Karpas-422 (cell line): ENCODE results near the gene PWP2. TPM values are rescaled to one million over a fixed set of nuclear protein-coding genes. Genes with fewer than 3 reads are reported as not detected.
"Not testable (repeated sequence)": the region's sequence is repeated elsewhere in the genome, so short reads cannot be mapped to it uniquely, and the experiment has no call there.

ENCODE experiments used
- DNase-seq: peaks from one replicate; pipeline ENCODE4 v3.0.0-alpha.2; 2015
- H2AFZ ChIP-seq: fragments of 200-600 bp; sonication (generic); 2 replicates; pipeline ENCODE4 v1.6.1; 2014; ENCODE audit warnings: antibody characterized with exemption, low read length, mixed read lengths
- H3K27ac ChIP-seq: fragments of 200-600 bp; sonication (generic); 2 replicates; pipeline ENCODE4 v1.5.1; 2014; ENCODE audit warnings: mild to moderate bottlenecking, low read length, moderate library complexity
- H3K27me3 ChIP-seq: fragments of 200-600 bp; sonication (generic); 2 replicates; pipeline ENCODE4 v1.6.1; 2014; ENCODE audit warnings: low read length, mixed read lengths
- H3K36me3 ChIP-seq: fragments of 200-600 bp; sonication (generic); 2 replicates; pipeline ENCODE4 v1.6.1; 2014; ENCODE audit warnings: low read length, mixed read lengths; ENCODE audit not compliant: insufficient read depth
- H3K4me1 ChIP-seq: fragments of 200-600 bp; sonication (generic); 2 replicates; pipeline ENCODE4 v1.6.1; 2014; ENCODE audit warnings: mild to moderate bottlenecking, low read length, mixed read lengths
- H3K4me2 ChIP-seq: fragments of 200-600 bp; sonication (generic); 2 replicates; pipeline ENCODE4 v1.6.1; 2014; ENCODE audit warnings: low read length, low read depth, mild to moderate bottlenecking; ENCODE audit not compliant: poor library complexity, severe bottlenecking
- H3K4me3 ChIP-seq: fragments of 200-600 bp; sonication (generic); 2 replicates; pipeline ENCODE4 v1.5.1; 2014; ENCODE audit warnings: mild to moderate bottlenecking, antibody characterized with exemption, low read length, mixed read lengths
- H3K79me2 ChIP-seq: fragments of 200-600 bp; sonication (generic); 2 replicates; pipeline ENCODE4 v1.6.1; 2014; ENCODE audit warnings: mild to moderate bottlenecking, low read length, mixed read lengths
- H3K9ac ChIP-seq: fragments of 200-600 bp; sonication (generic); 2 replicates; pipeline ENCODE4 v1.6.0; 2014; ENCODE audit warnings: low read length
- H3K9me2 ChIP-seq: fragments of 200-600 bp; sonication (generic), shearing (Covaris generic); replicated peaks from 2 replicates; pipeline ENCODE4 v1.6.0; 2014; ENCODE audit warnings: mild to moderate bottlenecking, low read length, moderate library complexity; ENCODE audit not compliant: insufficient read depth
- H3K9me3 ChIP-seq: fragments of 300-700, 200-600 bp; sonication (generic); 2 replicates; pipeline ENCODE4 v1.6.1; 2014; ENCODE audit warnings: low read length, mixed read lengths
- H4K20me1 ChIP-seq: fragments of 200-600 bp; sonication (generic); 2 replicates; pipeline ENCODE4 v1.6.1; 2014; ENCODE audit warnings: mild to moderate bottlenecking, antibody characterized with exemption, low read length, low read depth; ENCODE audit not compliant: insufficient read depth
- total RNA-seq: library from RNA; depleted of rRNA; stranded (reverse); fragments of >200 nt; shearing (Covaris generic); gene quantifications from 2 replicates; pipeline ENCODE4 v1.2.3, GENCODE V29; 2014; ENCODE audit warnings: low replicate concordance; rRNA removed

PWP2 gene
- total RNA-seq, 1 experiment from 2014 or later = 1.0 TPM

- H2AFZ ChIP-seq, H3K4me1 ChIP-seq, H3K79me2 ChIP-seq, H3K36me3 ChIP-seq, DNase-seq, H3K27ac ChIP-seq, H4K20me1 ChIP-seq, H3K27me3 ChIP-seq, H3K9me3 ChIP-seq, H3K9ac ChIP-seq, H3K4me3 ChIP-seq, H3K9me2 ChIP-seq, H3K4me2 ChIP-seq: not testable (repeated sequence)
Measured at GRCh38 chr21:44170863-44171262, 63.7 kb downstream of the PWP2 start.

DNA sequence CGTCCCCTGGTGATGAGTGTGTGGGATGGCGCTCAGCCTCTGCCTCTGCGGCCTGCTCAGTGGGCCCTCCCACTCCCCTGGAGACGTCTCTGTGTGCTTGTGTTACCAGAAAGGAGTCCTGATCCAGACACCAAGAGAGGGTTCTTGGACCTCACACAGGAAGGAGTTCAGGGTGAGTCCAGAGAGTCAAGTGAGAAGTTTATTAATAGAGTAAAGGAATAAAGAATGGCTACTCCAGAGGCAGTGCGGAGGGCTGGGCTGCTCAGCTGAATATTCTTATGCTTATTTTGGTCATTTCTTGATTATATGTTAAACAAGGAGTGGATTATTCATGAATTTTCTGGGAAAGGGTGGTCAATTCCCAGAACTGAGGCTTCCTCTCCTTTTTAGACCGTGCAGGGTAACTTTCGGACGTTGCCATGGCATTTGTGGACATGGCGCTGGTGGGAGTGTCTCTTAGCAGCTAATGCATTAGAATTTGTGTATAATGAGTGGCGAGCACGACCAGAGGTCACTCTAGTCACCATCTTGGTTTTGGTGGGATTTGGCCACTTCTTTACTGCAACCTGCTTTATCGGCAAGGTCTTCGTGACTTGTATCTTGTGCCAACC is 64.9 kb downstream of the PWP2 start:
- not testable (repeated sequence) for H2AFZ ChIP-seq, H3K27ac ChIP-seq, H3K79me2 ChIP-seq, H4K20me1 ChIP-seq, H3K27me3 ChIP-seq, H3K9me2 ChIP-seq, H3K4me1 ChIP-seq, DNase-seq, H3K9ac ChIP-seq, H3K4me3 ChIP-seq, H3K9me3 ChIP-seq, H3K36me3 ChIP-seq, H3K4me2 ChIP-seq

DNA sequence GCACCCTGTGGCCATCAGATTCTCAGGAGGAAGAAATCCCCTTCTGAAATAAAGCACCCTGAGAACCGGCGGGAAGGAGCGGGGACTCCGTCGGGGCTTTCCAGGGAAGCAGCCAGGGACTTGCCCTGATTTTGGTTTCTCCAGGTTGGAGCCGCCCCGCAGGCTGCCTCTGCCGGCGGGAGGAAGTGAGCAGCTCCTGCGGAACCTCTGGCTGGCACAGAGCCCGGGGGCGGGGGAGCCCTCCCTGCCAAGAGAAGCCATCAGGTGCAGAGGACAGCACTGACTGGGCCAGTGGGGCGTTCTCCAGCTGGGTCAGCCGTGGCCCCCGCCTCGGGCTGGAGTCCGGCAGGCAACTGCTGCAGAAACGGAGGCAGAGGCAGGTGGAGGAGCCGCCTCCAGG is 65.5 kb downstream of the PWP2 start:
- not testable (repeated sequence) for H3K9me2 ChIP-seq, H3K27ac ChIP-seq, H4K20me1 ChIP-seq, H3K36me3 ChIP-seq, H3K9ac ChIP-seq, H3K4me2 ChIP-seq, H2AFZ ChIP-seq, DNase-seq, H3K4me3 ChIP-seq, H3K27me3 ChIP-seq, H3K9me3 ChIP-seq, H3K4me1 ChIP-seq, H3K79me2 ChIP-seq

GRCh38 chr21:44175189-44175588 is 68.0 kb downstream of the PWP2 start:
- not testable (repeated sequence) for H3K4me2 ChIP-seq, H3K79me2 ChIP-seq, H3K9me2 ChIP-seq, H3K4me1 ChIP-seq, H3K4me3 ChIP-seq, H3K9me3 ChIP-seq, DNase-seq, H3K27ac ChIP-seq, H3K36me3 ChIP-seq, H3K27me3 ChIP-seq, H3K9ac ChIP-seq, H2AFZ ChIP-seq, H4K20me1 ChIP-seq

- H3K9ac ChIP-seq, H3K9me2 ChIP-seq, H3K79me2 ChIP-seq, H3K4me2 ChIP-seq, H3K4me1 ChIP-seq, H4K20me1 ChIP-seq, DNase-seq, H3K27me3 ChIP-seq, H3K4me3 ChIP-seq, H3K36me3 ChIP-seq, H3K27ac ChIP-seq, H3K9me3 ChIP-seq, H2AFZ ChIP-seq: not testable (repeated sequence)
Measured at GRCh38 chr21:44176127-44176526, 68.9 kb downstream of the PWP2 start.

Other genes starting within 250 kb of the PWP2 start
- gene AGPAT3, start 242.2 kb upstream of the PWP2 start, total RNA-seq = 29.0 and 42.2 TPM in 2 replicates
- gene TRAPPC10, start 95.1 kb upstream of the PWP2 start, total RNA-seq = 24.0 and 40.3 TPM in 2 replicates
- gene GATD3, start 26.3 kb downstream of the PWP2 start, total RNA-seq = 3.1 and 14.9 TPM in 2 replicates
- gene ICOSLG, start 133.5 kb downstream of the PWP2 start, total RNA-seq = 0.37 and 0.83 TPM in 2 replicates
- gene DNMT3L, start 154.5 kb downstream of the PWP2 start, total RNA-seq = not detected in 2 replicates
- gene AIRE, start 178.5 kb downstream of the PWP2 start, total RNA-seq = not detected in 2 replicates
- gene PFKL, start 192.7 kb downstream of the PWP2 start, total RNA-seq = 68.8 and 150 TPM in 2 replicates
- gene CFAP410, start 232.0 kb downstream of the PWP2 start, total RNA-seq = 7.9 and 12.8 TPM in 2 replicates
- gene TRPM2, start 246.2 kb downstream of the PWP2 start, total RNA-seq = 0.90 TPM in 1 of 2 replicates, not detected in the other